Measurements from ENCODE around the gene ADAM10. TPM values are rescaled to one million over a fixed set of nuclear protein-coding genes. Genes with fewer than 3 reads are reported as not detected.

Gene ADAM10
- total RNA-seq, 3 donors from 2014 or later, result 57.0 to 60.2 (median 57.5) TPM

DNA sequence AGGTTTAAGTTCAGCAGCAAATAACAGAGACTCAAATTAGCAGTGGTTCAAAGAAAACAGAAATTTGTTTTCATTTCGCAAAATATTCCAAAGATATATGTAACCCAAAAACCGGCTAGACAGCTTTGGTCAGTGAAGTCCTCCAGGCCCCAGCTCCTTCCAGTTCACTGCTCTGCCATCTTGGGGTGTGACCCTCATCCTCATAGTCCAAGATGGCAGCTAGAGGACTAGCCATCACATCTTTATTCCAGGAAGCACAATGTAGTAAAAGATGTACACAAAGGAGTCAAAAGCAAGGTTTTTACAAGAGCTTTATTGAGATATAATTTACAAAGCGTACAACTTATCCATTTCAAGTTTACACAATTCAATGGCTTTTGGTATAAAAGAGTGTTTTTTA is 210.6 kb downstream of the ADAM10 start:
- no peak for DNase-seq
- Mint-ChIP-seq H3K36me3 (ENCODE audit: insufficient read depth) (no peaks in the 10 kb centered on the region), H3K4me3 (no peak overlapping the region), H3K9me3 (no peaks in the 10 kb centered on the region), H3K27me3 (ENCODE audit: low read depth) (no peaks in the 10 kb centered on the region), H3K4me1 (ENCODE audit: low read depth) (no peaks in the 10 kb centered on the region)
- no peak for ATAC-seq

Other genes with a start within 250 kb of the ADAM10 start
- gene MINDY2, start 21.6 kb upstream of the ADAM10 start, total RNA-seq, result 1 to 10 TPM; 4.1 to 8.4 (median 5.9) TPM
- 100 to 1,000 TPM; 105 to 121 (median 120) TPM for gene SLTM, start 184.0 kb upstream of the ADAM10 start, total RNA-seq
- gene RNF111, start 238.0 kb upstream of the ADAM10 start, total RNA-seq, result 10 to 100 TPM; 22.6 to 25.0 (median 25.0) TPM

All from activated T-cell treated with anti-CD3 and anti-CD28 coated beads, Interleukin-2, amount 50 U/mL, for 4 hours (primary cell).